ENCODE results near the gene BCAT1.
"Not testable (repeated sequence)": the region's sequence is repeated elsewhere in the genome, so short reads cannot be mapped to it uniquely, and the experiment has no call there.

Gene BCAT1

DNA sequence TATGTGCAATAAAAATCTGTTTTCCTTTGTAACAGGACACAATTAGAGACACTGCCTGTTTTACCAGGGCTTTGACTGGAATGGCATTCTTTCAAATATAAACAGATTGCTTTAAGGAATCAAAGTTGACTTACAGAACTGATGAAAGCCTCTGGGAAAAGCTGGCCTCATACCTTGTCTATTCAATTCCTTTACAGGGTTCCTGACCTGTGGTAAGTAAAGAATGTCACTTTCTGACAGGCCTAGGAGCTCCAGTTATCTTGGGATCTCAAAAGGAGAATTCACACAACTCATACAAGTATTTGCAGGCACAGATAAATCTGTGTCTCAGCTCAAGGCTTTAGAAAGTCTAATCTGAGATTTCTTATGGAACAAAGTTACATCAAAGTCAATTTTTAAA is 88.4 kb downstream of the BCAT1 start:
- DNase-seq (ENCODE audit: low read depth in 2 of 2) = no peak
- no peak overlapping the region for H3K4me3 ChIP-seq (replicated peaks in 1 of 2; ENCODE audit: low read depth in 2 of 2, low read length in 2 of 2)
- TF ChIP-seq, protein P1, sequence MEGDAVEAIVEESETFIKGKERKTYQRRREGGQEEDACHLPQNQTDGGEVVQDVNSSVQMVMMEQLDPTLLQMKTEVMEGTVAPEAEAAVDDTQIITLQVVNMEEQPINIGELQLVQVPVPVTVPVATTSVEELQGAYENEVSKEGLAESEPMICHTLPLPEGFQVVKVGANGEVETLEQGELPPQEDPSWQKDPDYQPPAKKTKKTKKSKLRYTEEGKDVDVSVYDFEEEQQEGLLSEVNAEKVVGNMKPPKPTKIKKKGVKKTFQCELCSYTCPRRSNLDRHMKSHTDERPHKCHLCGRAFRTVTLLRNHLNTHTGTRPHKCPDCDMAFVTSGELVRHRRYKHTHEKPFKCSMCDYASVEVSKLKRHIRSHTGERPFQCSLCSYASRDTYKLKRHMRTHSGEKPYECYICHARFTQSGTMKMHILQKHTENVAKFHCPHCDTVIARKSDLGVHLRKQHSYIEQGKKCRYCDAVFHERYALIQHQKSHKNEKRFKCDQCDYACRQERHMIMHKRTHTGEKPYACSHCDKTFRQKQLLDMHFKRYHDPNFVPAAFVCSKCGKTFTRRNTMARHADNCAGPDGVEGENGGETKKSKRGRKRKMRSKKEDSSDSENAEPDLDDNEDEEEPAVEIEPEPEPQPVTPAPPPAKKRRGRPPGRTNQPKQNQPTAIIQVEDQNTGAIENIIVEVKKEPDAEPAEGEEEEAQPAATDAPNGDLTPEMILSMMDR (IDR thresholded peaks at IDR 0.05; ENCODE audit: low read depth, low read length) = no peak

DNA sequence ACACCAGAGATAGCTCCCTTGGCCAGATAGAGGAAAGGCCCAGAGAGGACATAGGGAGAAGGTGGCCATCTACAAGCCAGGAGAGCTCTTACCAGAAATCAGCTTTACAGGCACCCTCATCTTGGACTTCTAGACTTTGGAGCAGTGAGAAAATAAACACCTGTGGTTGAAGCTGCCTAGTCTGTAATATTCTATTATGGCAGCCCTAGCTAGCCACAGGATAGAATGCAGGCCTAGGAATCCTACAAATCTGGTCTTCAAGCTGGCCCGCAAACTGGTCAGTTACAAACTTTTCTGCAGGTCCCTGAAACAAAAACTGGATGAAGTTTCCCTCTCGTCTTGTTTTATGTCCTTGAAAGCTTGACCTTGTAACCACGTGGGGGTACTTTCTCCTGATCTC is 92.4 kb downstream of the BCAT1 start:
- no peak for DNase-seq (ENCODE audit: low read depth in 2 of 2)
- TF ChIP-seq, protein P1 (IDR thresholded peaks at IDR 0.05; ENCODE audit: low read depth, low read length) = no peak
- H3K4me3 ChIP-seq (replicated peaks in 1 of 2; ENCODE audit: low read depth in 2 of 2, low read length in 2 of 2) = no peak overlapping the region

DNA sequence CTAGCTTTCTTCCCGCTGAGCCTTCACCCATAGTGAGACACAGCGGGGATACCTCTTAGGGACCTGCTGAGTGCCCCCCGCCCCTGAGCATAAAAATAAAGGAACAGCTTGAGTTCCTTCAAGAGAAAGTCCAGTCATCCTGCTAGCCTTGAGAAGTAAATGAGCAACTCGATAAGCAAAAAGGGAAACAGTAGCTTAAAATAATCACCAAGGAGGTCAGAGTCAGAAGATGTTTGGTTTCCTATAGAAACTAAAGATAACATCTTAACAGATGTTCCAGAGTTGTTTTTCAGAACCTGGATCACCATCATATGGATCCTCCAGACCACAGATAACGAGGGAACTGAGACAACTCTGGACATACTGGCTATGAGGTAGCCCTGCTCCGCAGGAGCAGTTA is 94.0 kb downstream of the BCAT1 start:
- no peak overlapping the region for H3K4me3 ChIP-seq (replicated peaks in 1 of 2; ENCODE audit: low read depth in 2 of 2, low read length in 2 of 2)
- TF ChIP-seq, protein P1 (IDR thresholded peaks at IDR 0.05; ENCODE audit: low read depth, low read length) = no peak
- peak in 1 of 2 donors; percentile 39 for DNase-seq (ENCODE audit: low read depth in 2 of 2)

DNA sequence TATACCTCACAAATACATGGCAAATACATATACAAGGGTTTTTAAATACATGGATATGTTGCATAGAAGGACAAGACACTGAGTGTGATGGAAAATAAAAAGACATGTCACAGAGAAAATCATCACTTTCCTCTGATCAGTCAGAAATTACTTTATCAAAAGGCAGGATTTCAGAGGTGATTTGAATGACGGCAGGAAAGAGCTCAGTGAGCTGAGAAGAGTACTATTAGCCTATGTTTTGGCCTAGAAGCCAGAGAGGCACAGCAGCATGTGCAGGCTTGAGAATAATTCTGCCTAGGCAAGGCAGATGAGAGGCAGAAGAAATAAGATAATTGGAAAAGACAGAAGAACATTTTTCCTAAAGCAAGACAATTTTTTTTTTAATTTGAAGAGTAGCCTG is 94.9 kb downstream of the BCAT1 start:
- TF ChIP-seq, protein P1 (IDR thresholded peaks at IDR 0.05; ENCODE audit: low read depth, low read length) = no peak
- H3K4me3 ChIP-seq (replicated peaks in 1 of 2; ENCODE audit: low read depth in 2 of 2, low read length in 2 of 2) = no peak overlapping the region
- DNase-seq (ENCODE audit: low read depth in 2 of 2) = no peak

DNA sequence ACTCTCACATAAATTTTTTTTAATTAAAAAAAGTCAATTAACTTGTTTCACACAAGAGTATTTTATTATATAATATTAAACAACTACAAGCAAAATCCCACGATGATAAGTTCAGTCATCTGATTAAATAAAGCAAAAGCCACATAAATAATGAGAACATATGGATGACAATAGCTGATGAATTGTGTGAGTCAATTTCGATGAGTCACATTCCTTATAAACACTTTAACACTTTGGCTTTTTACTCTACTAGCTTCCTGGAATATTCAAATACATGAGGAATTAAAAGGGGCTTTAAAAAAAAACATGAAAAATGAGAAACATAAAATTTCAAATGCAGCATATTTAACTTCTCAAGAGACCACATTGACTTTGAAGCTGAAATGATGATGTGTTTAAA is 95.3 kb downstream of the BCAT1 start:
- H3K4me3 ChIP-seq (replicated peaks in 1 of 2; ENCODE audit: low read depth in 2 of 2, low read length in 2 of 2) = no peak overlapping the region
- DNase-seq (ENCODE audit: low read depth in 2 of 2) = peak; percentile 42 to 66
- TF ChIP-seq, protein P1 (IDR thresholded peaks at IDR 0.05; ENCODE audit: low read depth, low read length) = no peak

DNA sequence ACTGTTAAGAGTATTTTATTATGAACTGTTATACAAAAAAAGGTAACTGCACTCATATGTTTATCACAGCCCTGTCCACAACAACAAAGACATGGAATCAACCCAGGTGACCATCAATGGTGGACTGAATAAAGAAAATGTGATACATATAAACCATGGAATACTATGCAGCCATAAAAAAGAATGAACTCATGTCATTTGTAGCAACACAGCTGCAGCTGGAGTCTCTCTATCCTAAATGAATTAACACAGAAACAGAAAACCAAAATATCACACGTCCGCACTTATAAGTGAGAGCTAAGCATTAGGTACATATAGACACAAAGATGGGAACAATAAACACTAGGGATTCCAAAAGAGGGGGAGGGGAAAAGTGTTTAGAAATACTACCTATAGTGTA is 95.8 kb downstream of the BCAT1 start:
- TF ChIP-seq, protein P1 (IDR thresholded peaks at IDR 0.05; ENCODE audit: low read depth, low read length) = no peak
- no peak overlapping the region for H3K4me3 ChIP-seq (replicated peaks in 1 of 2; ENCODE audit: low read depth in 2 of 2, low read length in 2 of 2)
- DNase-seq (ENCODE audit: low read depth in 2 of 2) = no peak

DNA sequence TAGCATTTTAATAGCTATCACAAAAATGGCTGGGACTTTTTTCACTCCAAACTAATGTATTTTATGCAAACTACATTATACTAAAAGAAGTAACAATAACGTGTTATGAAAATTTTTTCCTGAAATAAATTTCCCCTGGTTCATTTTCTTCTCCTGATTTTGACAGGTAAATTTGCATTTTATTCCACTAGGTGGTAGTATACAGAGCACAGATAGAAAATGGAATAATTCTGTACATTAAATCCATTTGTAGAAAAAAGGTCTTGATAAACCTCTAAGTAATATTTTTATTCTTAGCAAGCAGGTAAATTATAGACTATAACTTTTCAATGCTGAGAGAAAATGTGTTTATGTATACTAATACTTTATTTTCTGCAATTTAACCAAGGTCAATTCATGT is 96.5 kb downstream of the BCAT1 start:
- TF ChIP-seq, protein P1 (IDR thresholded peaks at IDR 0.05; ENCODE audit: low read depth, low read length) = peak; percentile 33
- H3K4me3 ChIP-seq (replicated peaks in 1 of 2; ENCODE audit: low read depth in 2 of 2, low read length in 2 of 2) = no peak overlapping the region
- peak; percentile 21 to 33 for DNase-seq (ENCODE audit: low read depth in 2 of 2)

DNA sequence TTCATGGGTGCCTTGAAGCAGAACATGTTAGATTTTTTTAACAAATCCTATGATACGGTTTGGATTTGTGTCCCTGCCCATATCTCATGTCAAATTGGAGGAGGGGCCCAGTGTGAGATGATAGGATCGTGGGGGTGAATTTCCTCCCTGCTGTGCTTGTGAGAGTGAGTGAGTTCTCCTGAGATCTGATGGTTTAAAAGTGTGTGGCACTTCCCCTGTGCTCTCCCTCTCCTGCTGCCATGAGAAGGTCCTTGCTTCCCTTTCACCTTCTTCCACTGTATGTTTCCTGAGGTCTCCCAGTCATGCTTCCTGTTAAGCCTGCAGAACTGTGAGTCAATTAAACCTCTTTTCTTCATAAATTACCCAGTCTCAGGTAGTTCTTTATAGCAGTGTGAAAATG is 97.0 kb downstream of the BCAT1 start:
- H3K4me3 ChIP-seq (replicated peaks in 1 of 2; ENCODE audit: low read depth in 2 of 2, low read length in 2 of 2); DNase-seq (ENCODE audit: low read depth in 2 of 2): not testable (repeated sequence)
